Ramos (cell line): ENCODE measurements around the gene ARID2.

ENCODE experiments used
- in situ Hi-C: fragments of 300-500 bp; cut with MboI; formaldehyde crosslinking; loops from one replicate; pipeline ENCODE4 v1.14.3; 2022; ENCODE audit warnings: low sequenced_read_pairs; ENCODE audit not compliant: unreplicated experiment

The ARID2 gene

DNA sequence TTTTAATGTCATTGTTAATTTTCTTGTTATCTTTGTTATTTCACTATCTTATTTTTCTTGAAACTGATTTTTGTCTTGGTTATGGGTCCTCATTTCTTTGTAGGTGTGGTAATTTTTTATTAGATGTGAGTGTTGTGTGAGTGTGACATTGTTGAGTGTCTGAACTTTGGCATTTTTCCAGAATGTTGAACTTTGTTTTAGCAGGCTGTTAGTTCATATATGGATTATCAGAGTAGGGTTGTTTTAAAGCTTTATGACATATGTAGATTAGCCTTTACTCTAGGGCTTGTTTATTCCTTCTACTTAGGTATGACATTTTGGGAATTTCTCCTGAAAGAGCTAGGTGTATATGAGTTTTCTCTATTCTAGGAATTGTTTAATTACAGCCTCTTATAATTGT, 103.9 kb downstream of the ARID2 start:
- in situ Hi-C loops = no loop called here

DNA sequence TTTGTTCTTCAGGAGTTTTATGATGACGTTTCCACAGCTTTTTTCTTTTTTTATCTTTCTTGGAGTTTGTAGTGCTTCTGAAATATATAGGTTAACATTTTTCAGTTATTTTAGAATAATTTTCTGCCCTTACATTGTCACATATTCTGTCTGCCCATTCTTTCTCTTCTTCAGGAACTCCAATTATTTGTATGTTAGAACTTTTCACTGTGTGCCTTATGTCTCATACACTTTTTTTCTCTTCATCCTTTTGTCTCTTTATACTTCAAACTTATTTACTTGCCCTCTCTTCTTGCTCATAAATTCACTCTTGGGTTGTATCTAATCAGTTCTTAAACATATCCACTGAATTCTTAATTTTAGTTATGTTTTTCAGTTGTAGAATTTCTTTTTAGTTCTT, 105.3 kb downstream of the ARID2 start:
- in situ Hi-C loops = no loop called here

DNA sequence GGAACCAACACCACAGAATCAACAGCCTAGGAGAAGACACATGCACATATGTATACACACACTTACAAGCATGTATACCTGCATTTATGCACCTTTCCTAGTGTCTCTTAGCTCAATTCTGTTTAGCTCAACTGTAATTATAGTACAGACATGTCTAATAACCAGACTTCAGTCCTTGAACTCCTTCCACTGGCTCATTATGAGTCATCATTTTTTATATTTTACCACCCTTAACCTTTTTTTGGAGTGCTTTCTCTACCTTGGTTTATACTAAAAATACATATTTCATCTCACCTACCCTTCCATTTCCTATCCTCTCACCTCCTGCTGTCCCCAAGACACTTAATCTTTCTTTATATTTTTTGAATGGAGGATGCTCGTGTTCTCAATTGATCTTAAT, 110.4 kb downstream of the ARID2 start:
- in situ Hi-C loops = no loop called here

DNA sequence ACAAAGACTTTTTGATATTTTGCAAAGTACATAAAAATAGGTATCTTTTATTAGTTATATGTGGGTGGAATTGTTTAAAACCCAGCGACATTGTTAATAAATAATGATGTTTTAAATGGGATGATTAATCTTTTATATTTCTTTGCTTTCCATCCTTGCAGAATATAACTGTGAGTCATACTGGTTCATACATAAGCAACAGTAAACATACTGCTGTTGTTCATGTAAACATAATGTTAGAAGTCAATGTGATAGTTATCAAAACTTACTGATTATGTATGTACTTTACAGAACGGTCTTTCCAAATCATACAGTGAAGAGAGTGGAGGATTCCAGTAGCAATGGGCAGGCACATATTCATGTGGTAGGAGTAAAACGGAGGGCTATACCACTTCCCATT, 119.8 kb downstream of the ARID2 start:
- in situ Hi-C loops = no loop called here

DNA sequence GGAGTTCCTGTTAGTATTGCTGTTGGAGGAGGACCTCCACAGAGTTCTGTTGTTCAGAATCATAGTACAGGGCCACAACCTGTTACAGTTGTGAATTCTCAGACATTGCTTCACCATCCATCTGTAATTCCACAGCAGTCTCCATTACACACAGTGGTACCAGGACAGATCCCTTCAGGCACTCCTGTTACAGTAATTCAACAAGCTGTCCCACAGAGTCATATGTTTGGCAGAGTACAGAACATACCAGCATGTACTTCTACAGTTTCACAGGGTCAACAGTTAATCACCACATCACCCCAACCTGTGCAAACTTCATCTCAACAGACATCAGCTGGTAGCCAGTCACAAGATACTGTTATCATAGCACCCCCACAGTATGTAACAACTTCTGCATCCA, 120.8 kb downstream of the ARID2 start:
- in situ Hi-C loops = no loop called here

DNA sequence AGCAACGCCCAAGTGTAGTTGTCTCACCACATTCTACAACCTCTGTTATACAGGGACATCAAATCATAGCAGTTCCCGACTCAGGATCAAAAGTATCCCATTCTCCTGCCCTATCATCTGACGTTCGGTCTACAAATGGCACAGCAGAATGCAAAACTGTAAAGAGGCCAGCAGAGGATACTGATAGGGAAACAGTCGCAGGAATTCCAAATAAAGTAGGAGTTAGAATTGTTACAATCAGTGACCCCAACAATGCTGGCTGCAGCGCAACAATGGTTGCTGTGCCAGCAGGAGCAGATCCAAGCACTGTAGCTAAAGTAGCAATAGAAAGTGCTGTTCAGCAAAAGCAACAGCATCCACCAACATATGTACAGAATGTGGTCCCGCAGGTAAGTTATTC, 123.0 kb downstream of the ARID2 start:
- in situ Hi-C loops = no loop called here

DNA sequence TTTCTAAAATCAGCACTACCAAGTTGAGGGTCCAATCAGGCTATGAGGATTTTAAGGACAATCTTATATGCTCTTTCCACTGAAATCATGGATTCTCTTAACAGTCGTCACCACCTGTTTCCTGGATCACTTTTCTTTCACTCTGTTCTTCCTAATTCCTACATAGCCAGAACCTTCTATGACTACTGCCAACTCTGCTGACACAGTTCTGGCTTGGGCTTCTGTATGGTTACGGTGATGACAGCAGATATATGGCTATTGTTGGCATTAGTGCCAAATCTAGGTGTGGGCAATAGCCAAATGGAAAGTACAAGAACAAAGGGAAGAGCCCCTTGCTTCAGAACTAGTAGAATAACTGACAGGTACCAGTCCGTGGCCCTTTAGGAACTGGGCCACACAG, 124.0 kb downstream of the ARID2 start:
- in situ Hi-C loops = no loop called here

DNA sequence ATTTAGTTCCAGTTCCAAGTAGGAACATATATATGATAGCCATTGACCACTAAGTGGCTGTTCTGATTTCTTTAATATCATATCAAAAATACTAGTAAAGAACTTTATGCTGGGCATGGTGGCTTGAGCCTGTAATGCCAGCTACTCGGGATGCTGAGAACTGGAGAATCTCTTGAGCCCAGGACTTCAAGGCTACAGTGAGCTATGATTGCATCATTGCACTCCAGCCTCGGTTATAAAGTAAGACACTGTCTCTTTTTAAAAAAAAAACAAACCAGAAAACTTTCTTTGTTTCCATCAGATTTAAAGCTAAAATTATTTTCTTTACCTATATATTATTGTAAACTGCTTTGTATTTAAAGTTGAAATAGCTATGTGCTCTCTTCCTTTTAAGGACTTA, 133.8 kb downstream of the ARID2 start:
- in situ Hi-C loops = no loop called here

DNA sequence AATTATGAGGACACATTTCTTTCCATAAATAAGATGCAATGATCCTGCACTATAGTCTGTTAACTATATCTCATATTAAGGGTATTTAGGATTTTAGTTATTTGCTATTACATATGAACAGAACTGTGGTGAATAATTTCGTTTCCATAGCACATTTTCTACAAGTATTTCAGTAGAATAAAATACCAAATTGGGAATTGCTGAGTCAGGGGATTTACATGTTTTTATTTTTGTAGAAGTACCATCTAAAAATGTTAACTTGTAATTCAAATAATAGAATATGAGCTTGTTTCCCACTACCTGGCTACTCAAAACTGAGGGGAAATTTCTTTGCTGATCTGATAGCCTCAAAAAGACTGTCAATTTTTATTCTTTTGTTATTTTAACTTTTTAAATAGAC, 136.8 kb downstream of the ARID2 start:
- in situ Hi-C loops = no loop called here

DNA sequence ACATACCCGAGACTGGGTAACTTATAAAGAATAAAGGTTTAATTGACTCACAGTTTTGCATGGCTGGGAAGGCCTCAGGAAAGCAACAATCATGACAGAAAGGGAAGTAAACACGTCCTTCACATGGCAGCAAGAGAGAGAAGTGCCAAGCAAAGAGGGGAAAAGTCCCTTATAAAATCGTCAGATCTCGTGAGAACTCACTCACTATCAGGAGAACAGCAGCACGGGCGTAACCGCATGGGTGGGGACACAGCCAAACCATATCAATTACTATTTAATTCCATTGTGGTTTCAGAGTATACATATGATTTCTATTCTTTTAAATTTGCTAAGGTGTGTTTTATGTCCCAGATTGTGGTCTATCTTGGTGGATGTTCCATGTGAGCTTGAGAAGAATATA, 142.9 kb downstream of the ARID2 start:
- in situ Hi-C loops = no loop called here

DNA sequence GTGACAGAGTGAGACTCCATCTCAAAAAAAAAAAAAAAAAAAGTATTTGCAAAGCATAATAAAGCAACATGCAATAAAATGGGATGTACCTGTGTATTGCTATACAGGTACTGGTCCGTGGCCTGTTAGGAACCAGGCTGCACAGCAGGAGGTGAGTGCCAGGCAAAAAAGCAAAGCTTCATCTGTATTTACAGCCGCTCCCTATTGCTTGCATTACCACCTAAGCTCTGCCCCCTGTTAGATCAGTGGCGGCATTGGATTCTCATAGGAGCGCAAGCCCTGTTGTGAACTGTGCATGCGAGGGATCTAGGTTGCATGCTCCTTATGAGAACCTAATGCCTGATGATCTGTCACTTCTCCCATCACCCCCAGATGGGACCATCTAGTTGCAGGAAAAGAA, 147.6 kb downstream of the ARID2 start:
- in situ Hi-C loops = no loop called here

DNA sequence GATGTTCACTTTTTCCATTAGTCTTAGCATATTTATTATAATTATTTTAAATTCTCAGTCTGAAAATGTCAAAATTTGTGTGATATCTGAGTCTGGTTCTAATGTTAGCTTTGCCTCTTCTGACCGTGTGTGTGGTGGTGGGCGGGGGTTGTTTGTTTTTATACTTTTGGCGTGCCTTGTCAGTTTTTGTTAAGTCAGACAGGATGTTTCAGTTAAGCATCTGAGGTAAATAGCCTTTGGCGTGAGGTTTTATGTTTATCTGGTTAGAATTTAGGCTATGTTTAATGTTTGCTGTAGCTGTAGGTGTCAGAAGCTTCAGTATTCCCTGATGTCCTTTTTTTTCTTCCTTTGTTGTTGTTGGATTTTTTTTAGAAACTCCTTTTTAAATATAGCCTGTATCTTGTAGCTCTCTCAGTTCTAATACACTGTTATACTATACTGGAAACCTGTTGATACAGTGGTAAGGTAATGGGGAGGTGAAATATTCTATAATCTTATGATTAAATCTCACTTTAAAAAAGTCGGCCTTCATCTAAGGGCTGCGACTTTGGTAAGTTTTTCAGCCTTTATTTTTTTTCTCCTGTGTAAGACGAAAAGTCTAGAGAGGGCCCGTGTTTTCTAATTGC, 149.2 kb downstream of the ARID2 start:
- in situ Hi-C loops = no loop called here

DNA sequence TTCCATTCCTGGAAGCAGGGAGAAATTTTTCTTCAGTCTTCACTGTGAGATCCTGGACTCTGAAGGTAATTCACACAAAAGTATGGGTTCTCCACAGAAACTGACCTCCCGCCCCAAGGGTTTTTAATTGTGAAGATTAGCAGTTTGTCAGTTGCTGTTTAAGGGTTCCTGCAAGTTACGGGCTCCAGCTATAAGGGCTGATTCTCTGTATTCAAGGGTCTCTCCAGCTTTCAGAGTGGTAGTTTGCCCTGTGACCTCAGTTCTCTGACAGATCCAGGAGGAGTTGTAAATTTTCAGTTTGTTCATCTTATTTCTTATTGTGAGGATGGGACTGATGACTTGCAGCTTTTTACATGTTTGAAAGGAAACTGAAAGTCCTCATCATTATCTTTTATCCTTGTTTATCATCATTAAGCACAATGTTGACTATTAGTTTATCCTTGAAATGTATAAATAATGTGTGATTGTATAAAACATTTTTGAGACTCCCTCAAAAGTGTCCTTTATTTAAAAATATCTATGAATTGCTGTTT, 149.9 kb downstream of the ARID2 start:
- in situ Hi-C loops = no loop called here

DNA sequence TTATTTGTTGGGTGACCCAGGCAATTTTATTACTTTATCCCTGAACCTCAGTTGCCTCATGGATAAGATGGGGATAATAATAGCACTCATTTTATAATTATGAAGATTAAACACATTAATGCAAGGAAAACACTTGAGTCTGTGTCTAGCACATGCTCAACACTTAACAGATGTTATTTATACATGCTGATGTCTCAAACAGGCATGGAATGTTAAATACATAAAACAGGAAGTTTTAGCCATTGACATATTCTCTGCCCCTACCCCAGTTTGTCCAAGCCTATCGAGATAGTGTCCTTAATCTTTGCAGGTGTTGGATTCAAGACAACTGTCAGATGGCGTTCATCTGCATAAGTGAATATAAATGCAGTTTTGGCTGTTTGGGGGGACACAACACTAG, 151.0 kb downstream of the ARID2 start:
- in situ Hi-C loops = no loop called here

DNA sequence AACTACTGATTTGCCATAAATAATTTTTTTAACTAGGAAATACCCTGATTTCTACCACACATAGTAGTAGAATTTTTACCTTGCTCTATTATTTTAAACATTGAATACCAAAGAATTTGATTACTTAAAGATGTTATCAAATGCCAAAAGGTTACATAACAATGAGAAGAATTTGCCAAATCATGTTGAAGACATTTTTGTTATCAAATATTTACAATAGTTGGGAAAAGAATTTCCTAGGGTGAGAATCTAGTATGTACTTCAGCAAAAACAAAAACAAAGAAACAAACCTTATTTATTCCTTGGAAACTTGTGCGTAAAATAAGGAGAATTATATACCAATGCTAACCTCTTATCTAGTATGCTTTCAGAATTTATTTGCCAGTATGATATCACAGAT, 153.7 kb downstream of the ARID2 start:
- in situ Hi-C loops = no loop called here

DNA sequence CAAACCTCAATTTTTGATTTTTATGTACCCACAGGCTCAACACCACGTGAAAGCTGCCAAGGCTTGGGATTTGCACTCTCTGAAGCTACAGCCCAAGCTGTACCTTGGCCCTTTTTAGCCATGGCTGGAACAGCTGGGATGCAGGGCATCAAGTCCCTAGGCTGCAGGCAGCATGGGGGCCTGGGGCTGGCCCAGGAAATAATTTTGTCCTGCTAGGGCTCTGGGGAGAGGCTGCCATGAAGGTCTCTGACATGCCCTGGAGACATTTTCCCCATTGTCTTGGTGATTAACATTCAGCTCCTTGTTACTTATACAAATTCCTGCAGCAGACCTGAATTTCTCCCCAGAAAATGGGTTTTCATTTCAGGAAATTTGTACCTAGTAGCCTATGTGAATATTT, 157.2 kb downstream of the ARID2 start:
- in situ Hi-C loops = no loop called here

DNA sequence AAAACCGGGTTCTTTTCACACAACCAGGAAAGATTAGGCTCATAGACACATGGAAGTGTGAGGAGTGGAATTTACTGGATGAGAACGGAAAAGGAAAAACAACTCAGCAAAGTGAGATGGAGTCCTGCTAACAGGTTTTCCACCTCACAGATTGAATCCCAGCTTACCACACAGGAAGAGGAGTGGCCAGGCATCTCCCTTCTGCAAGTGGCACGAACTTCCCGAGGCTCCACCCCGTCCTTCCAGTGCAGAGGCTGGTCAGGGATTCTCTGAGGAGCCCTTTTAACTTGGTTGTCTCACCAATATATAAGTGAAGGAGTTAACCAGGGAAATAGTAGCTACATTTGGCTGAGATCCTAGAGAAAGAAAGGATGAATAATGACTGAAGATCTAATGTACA, 158.0 kb downstream of the ARID2 start:
- in situ Hi-C loops = no loop called here

DNA sequence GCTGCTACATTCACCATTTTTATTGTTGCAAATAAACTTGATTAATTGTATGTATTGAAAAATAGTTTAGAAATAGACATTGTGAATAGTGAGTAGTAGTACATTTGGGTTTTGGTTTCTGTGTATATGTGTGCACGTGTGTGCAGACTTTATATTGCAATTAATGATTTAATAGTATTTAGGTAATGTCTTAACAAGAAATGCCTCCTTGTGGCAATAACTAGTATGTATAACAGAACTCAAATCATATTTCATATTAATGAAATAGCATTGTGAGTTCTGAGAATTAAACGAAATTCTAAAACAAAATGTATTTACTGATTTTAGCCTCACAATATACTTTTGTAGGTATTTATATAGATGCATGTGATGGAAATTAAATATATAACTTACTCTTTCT, 160.8 kb downstream of the ARID2 start:
- in situ Hi-C loops = no loop called here

DNA sequence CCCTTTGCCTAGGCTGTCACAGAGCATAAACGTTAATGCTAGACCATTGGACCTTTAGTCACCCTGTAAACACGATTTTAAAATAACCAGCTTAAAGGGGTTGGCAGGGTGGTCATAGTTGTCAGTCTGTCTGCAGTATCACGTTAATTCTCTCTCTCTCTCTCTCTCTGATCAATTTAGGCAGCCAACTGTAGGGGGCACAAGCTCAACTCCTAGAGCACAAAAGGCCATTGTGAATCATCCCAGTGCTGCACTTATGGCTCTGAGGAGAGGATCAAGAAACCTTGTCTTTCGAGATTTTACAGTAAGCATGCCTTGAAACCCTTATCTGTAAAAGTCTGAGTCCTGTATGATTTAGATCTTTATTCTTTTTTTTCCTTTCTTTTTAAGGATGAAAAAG, 163.7 kb downstream of the ARID2 start:
- in situ Hi-C loops = no loop called here

DNA sequence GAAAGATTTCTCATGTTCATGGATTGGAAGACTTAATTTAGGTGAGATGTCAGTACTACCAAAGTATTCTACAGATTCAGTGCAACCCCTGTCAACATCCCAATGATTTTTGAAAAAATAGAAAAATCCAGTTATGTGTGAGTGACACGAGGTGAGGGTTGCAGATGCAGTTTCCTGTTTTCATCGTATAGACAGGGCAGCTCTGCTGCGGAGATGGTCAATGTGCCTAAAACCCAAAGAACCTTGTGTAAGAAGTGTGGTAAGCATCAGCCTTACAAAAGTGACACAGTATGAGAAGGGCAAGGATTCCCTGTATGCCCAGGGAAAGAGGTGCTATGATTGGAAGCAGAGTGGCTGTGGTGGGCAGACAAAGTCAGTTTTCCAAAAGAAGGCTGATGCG, 166.5 kb downstream of the ARID2 start:
- in situ Hi-C loops = no loop called here

DNA sequence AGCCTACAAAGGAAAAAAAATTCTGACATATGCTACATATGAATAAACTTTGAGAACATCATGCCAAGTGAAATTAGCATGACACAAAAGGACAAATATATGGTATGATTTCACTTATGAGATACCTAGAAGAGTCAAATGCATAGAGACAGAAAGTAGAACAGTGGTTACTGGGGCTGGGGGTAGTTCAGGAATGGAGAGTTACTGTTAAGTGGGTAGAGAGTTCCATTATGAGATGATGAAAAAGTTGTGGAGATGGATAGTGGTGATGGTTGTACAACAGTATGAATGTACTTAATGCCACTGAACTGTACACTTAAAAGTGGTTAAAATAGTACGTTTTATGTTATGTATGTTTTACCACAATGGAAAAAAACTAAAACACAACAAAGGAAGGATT, 168.6 kb downstream of the ARID2 start:
- in situ Hi-C loops = no loop called here

DNA sequence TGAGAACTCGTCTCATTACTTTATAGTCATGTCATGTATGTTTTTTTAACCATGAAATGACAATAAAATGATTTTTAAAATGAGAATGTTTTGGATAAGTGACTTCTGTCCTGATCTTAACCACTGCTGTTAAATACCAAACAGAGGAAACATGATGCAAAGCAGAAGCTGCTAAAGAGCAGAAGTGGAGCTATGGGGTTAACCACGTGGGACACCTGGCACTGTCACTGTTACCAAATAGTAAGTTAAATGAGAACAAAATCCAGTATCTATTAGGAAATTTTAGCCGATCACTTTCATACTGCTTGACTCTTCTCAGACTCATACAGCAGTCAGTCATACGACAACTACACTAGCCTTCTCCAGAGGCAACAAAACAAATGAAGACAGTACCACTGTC, 178.4 kb downstream of the ARID2 start:
- in situ Hi-C loops = no loop called here
